Trophoblast cell (in vitro differentiated cells and primary cell): Measurements from ENCODE around the gene ITGA6.
A peak's percentile ranks its signal among the peaks of the same experiment; 100 is the strongest.

ENCODE experiments used
- DNase-seq, 2 donors: peaks; one replicate each; pipeline ENCODE4 v3.0.0-alpha.2; 2016
- H2AFZ ChIP-seq: 2 replicates; pipeline ENCODE4 v1.6.1; 2013; ENCODE audit warnings: low read length, moderate library complexity, mild to moderate bottlenecking; ENCODE audit not compliant: insufficient read depth, poor library complexity
- H2AK5ac ChIP-seq: 2 replicates; pipeline ENCODE4 v1.6.1; 2013; ENCODE audit warnings: mild to moderate bottlenecking, low read length
- H2BK120ac ChIP-seq: 2 replicates; pipeline ENCODE4 v1.6.1; 2013; ENCODE audit warnings: low read length, mild to moderate bottlenecking, moderate library complexity; ENCODE audit not compliant: insufficient read depth, poor library complexity
- H2BK12ac ChIP-seq: 2 replicates; pipeline ENCODE4 v1.6.1; 2013; ENCODE audit warnings: mild to moderate bottlenecking, low read length, moderate library complexity
- H2BK5ac ChIP-seq: 2 replicates; pipeline ENCODE4 v1.6.1; 2013; ENCODE audit warnings: low read length, low read depth, moderate library complexity, mild to moderate bottlenecking; ENCODE audit not compliant: poor library complexity
- H3K14ac ChIP-seq: 2 replicates; pipeline ENCODE4 v1.6.1; 2013; ENCODE audit warnings: mild to moderate bottlenecking, low read length
- H3K18ac ChIP-seq: 2 replicates; pipeline ENCODE4 v1.6.1; 2013; ENCODE audit warnings: mild to moderate bottlenecking, low read length
- H3K23ac ChIP-seq: 2 replicates; pipeline ENCODE4 v1.6.1; 2013; ENCODE audit warnings: low read length
- H3K27ac ChIP-seq: 2 replicates; pipeline ENCODE4 v1.5.1; 2013; ENCODE audit warnings: low read depth, mild to moderate bottlenecking, inconsistent platforms, low read length, moderate library complexity
- H3K27me3 ChIP-seq: 2 replicates; pipeline ENCODE4 v1.6.1; 2013; ENCODE audit warnings: inconsistent platforms, mild to moderate bottlenecking, low read length, moderate library complexity; ENCODE audit not compliant: insufficient read depth
- H3K36me3 ChIP-seq, 2 experiments: 1 replicate in 1 of 2; 2 replicates in 1 of 2; pipeline ENCODE4 v1.6.1; 2013; ENCODE audit warnings: low read length in 2 of 2, mild to moderate bottlenecking in 2 of 2, moderate library complexity in 1 of 2; ENCODE audit not compliant: insufficient read depth in 2 of 2, control insufficient read depth in 1 of 2
- H3K4ac ChIP-seq: 2 replicates; pipeline ENCODE4 v1.6.1; 2013; ENCODE audit warnings: low read depth, mild to moderate bottlenecking, low read length, moderate library complexity
- H3K4me1 ChIP-seq, 2 experiments: 1 replicate in 1 of 2; 2 replicates in 1 of 2; pipeline ENCODE4 v1.6.1; 2013; ENCODE audit warnings: low read length in 2 of 2, mild to moderate bottlenecking in 2 of 2, moderate library complexity in 1 of 2; ENCODE audit not compliant: insufficient read depth in 2 of 2, control insufficient read depth in 1 of 2
- H3K4me2 ChIP-seq: 2 replicates; pipeline ENCODE4 v1.6.1; 2013; ENCODE audit warnings: inconsistent platforms, mild to moderate bottlenecking, low read length, moderate library complexity
- H3K4me3 ChIP-seq: 2 replicates; pipeline ENCODE4 v1.5.1; 2013; ENCODE audit warnings: mild to moderate bottlenecking, low read depth, low read length, inconsistent platforms
- H3K79me1 ChIP-seq: one replicate; pipeline ENCODE4 v1.6.1; 2013; ENCODE audit warnings: low read length
- H3K79me2 ChIP-seq: 2 replicates; pipeline ENCODE4 v1.6.1; 2013; ENCODE audit warnings: low read length, mild to moderate bottlenecking; ENCODE audit not compliant: control insufficient read depth, insufficient read depth, poor library complexity
- H3K9ac ChIP-seq: 2 replicates; pipeline ENCODE4 v1.6.1; 2013; ENCODE audit warnings: mild to moderate bottlenecking, low read length
- H3K9me3 ChIP-seq: 2 replicates; pipeline ENCODE4 v1.6.1; 2013; ENCODE audit warnings: low read depth, mild to moderate bottlenecking, control low read depth, inconsistent platforms, low read length; ENCODE audit not compliant: insufficient read depth
- H4K12ac ChIP-seq: 2 replicates; pipeline ENCODE4 v1.6.1; 2013; ENCODE audit warnings: low read depth, mild to moderate bottlenecking, low read length, moderate library complexity
- H4K8ac ChIP-seq: 2 replicates; pipeline ENCODE4 v1.6.1; 2013; ENCODE audit warnings: low read depth, mild to moderate bottlenecking, low read length, moderate library complexity
- H4K91ac ChIP-seq: one replicate; pipeline ENCODE4 v1.6.1; 2013; ENCODE audit warnings: low read depth, mild to moderate bottlenecking, low read length, moderate library complexity
- WGBS: extraction: QIAGEN DNeasy Blood & Tissue Kit; methylation state at CpG from one replicate; pipeline ENCODE4 v1.1.7; 2013; ENCODE audit warnings: missing lambda C conversion rate; ENCODE audit not compliant: insufficient read length, insufficient coverage; ENCODE audit errors: extremely low coverage; 5-methylcytosine and 5-hydroxymethylcytosine counted together

The ITGA6 gene

GRCh38 chr2:172513524-172513900 lies 86.1 kb downstream of the ITGA6 start:
- no peak overlapping the region for H3K4me2 ChIP-seq
- H3K9me3 ChIP-seq, result peaks cover 14% of the 10 kb centered on the region
- H3K4me1 ChIP-seq, result no peaks in the 10 kb centered on the region
- DNase-seq, result no peak
- H4K91ac ChIP-seq, result no peak overlapping the region
- H3K14ac ChIP-seq, result no peak overlapping the region
- no peak overlapping the region for H2AK5ac ChIP-seq
- no peak overlapping the region for H3K4me3 ChIP-seq
- H3K9ac ChIP-seq, result no peak overlapping the region
- no peaks in the 10 kb centered on the region for H3K27me3 ChIP-seq
- H3K23ac ChIP-seq, result no peak overlapping the region
- no peaks in the 10 kb centered on the region for H3K79me2 ChIP-seq
- no peak overlapping the region for H2BK12ac ChIP-seq
- H4K12ac ChIP-seq, result no peak overlapping the region
- no peak overlapping the region for H4K8ac ChIP-seq
- H3K36me3 ChIP-seq, result no peaks in the 10 kb centered on the region
- H3K4ac ChIP-seq, result no peak overlapping the region
- H2BK5ac ChIP-seq, result no peak overlapping the region
- no peak overlapping the region for H3K27ac ChIP-seq
- H2BK120ac ChIP-seq, result no peak overlapping the region
- no peak overlapping the region for H2AFZ ChIP-seq
- no CpG with 5 or more reads among the region's 6 CpGs for WGBS
- no peaks in the 10 kb centered on the region for H3K79me1 ChIP-seq
- H3K18ac ChIP-seq, result no peak overlapping the region

GRCh38 chr2:172513935-172514586 lies 86.7 kb downstream of the ITGA6 start:
- no peaks in the 10 kb centered on the region for H3K27me3 ChIP-seq
- H2BK12ac ChIP-seq, result no peak overlapping the region
- no peaks in the 10 kb centered on the region for H3K4me1 ChIP-seq
- no peak overlapping the region for H4K8ac ChIP-seq
- H3K4ac ChIP-seq, result no peak overlapping the region
- H3K4me2 ChIP-seq, result no peak overlapping the region
- no peak overlapping the region for H3K4me3 ChIP-seq
- no peak overlapping the region for H3K9ac ChIP-seq
- H4K12ac ChIP-seq, result no peak overlapping the region
- H3K18ac ChIP-seq, result no peak overlapping the region
- H2AK5ac ChIP-seq, result no peak overlapping the region
- H3K79me2 ChIP-seq, result no peaks in the 10 kb centered on the region
- H3K36me3 ChIP-seq, result no peaks in the 10 kb centered on the region
- peaks cover 14% of the 10 kb centered on the region for H3K9me3 ChIP-seq
- H3K27ac ChIP-seq, result no peak overlapping the region
- no peak for DNase-seq
- H3K79me1 ChIP-seq, result no peaks in the 10 kb centered on the region
- H2BK120ac ChIP-seq, result no peak overlapping the region
- no peak overlapping the region for H2BK5ac ChIP-seq
- no peak overlapping the region for H2AFZ ChIP-seq
- H4K91ac ChIP-seq, result no peak overlapping the region
- no peak overlapping the region for H3K23ac ChIP-seq
- WGBS, result no CpG with 5 or more reads among the region's 15 CpGs
- H3K14ac ChIP-seq, result no peak overlapping the region

GRCh38 chr2:172516299-172516698 lies 88.9 kb downstream of the ITGA6 start:
- no peak overlapping the region for H2BK5ac ChIP-seq
- no CpG with 5 or more reads among the region's 1 CpG for WGBS
- no peak overlapping the region for H3K4me2 ChIP-seq
- no peak overlapping the region for H2BK12ac ChIP-seq
- H3K79me1 ChIP-seq, result no peaks in the 10 kb centered on the region
- H4K12ac ChIP-seq, result no peak overlapping the region
- H3K36me3 ChIP-seq, result no peaks in the 10 kb centered on the region
- H3K18ac ChIP-seq, result no peak overlapping the region
- H3K4me3 ChIP-seq, result no peak overlapping the region
- no peak overlapping the region for H4K91ac ChIP-seq
- H3K9ac ChIP-seq, result no peak overlapping the region
- H3K14ac ChIP-seq, result no peak overlapping the region
- peak in 1 of 2 donors; percentile 37 for DNase-seq
- H2BK120ac ChIP-seq, result no peak overlapping the region
- no peaks in the 10 kb centered on the region for H3K79me2 ChIP-seq
- H3K4ac ChIP-seq, result no peak overlapping the region
- no peak overlapping the region for H4K8ac ChIP-seq
- no peak overlapping the region for H2AFZ ChIP-seq
- no peak overlapping the region for H3K27ac ChIP-seq
- no peak overlapping the region for H2AK5ac ChIP-seq
- H3K4me1 ChIP-seq, result no peaks in the 10 kb centered on the region
- no peak overlapping the region for H3K23ac ChIP-seq
- H3K9me3 ChIP-seq, result peaks cover 16% of the 10 kb centered on the region
- no peaks in the 10 kb centered on the region for H3K27me3 ChIP-seq

- H2BK120ac ChIP-seq, result no peak overlapping the region
- H3K4me2 ChIP-seq, result no peak overlapping the region
- no peak overlapping the region for H3K4ac ChIP-seq
- DNase-seq, result no peak
- H3K36me3 ChIP-seq, result no peaks in the 10 kb centered on the region
- H3K79me2 ChIP-seq, result no peaks in the 10 kb centered on the region
- H4K91ac ChIP-seq, result no peak overlapping the region
- H3K27ac ChIP-seq, result no peak overlapping the region
- no peak overlapping the region for H2AFZ ChIP-seq
- no peak overlapping the region for H3K9ac ChIP-seq
- no peak overlapping the region for H2AK5ac ChIP-seq
- H3K18ac ChIP-seq, result no peak overlapping the region
- peaks cover 11% of the 10 kb centered on the region for H3K9me3 ChIP-seq
- H4K8ac ChIP-seq, result no peak overlapping the region
- H4K12ac ChIP-seq, result no peak overlapping the region
- H3K4me1 ChIP-seq, result no peaks in the 10 kb centered on the region
- H2BK12ac ChIP-seq, result no peak overlapping the region
- no peak overlapping the region for H3K14ac ChIP-seq
- H3K23ac ChIP-seq, result no peak overlapping the region
- H2BK5ac ChIP-seq, result no peak overlapping the region
- H3K27me3 ChIP-seq, result no peaks in the 10 kb centered on the region
- H3K79me1 ChIP-seq, result no peaks in the 10 kb centered on the region
- H3K4me3 ChIP-seq, result no peak overlapping the region
Observed at GRCh38 chr2:172518995-172519394, 91.6 kb downstream of the ITGA6 start.
